ENCODE data around the gene ADSL. TPM values are rescaled to one million over a fixed set of nuclear protein-coding genes. Genes with fewer than 3 reads are reported as not detected.
"Not testable (repeated sequence)": the region's sequence is repeated elsewhere in the genome, so short reads cannot be mapped to it uniquely, and the experiment has no call there.

ADSL gene
- total RNA-seq, 4 donors from 2014 or later = 41.8 to 51.7 (median 45.2) TPM

DNA sequence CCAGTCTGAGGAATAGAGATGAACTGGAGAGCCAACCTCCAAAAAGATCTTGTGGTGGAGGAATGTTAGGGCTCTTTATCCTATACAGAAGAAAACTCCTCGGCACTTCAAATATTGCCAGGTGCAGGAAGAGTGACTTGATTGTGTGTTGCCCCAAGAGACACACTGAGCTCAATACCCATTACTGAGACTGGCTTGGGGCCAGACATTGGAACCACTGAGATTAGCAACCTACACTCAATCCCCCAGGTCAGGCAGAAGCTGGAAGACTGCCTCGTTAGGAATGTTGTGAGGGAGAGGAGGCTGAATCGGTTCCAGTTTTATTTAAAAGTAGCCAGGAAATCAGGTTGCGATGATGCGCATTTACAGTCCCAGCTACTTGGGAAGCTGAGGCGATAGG, 21.7 kb downstream of the ADSL start:
- Histone ChIP-seq H3K27ac (no peak overlapping the region), H3K36me3 (peaks cover 48% of the 10 kb centered on the region), H3K27me3 (no peaks in the 10 kb centered on the region), H3K4me3 (no peak overlapping the region), H3K4me1 (peaks cover 21% of the 10 kb centered on the region), H3K9me3 (no peaks in the 10 kb centered on the region)
- TF ChIP-seq POLR2A (IDR thresholded peaks at IDR 0.05) = no peak
- no peak for TF ChIP-seq EP300 (IDR thresholded peaks at IDR 0.05)
- TF ChIP-seq, protein P1, sequence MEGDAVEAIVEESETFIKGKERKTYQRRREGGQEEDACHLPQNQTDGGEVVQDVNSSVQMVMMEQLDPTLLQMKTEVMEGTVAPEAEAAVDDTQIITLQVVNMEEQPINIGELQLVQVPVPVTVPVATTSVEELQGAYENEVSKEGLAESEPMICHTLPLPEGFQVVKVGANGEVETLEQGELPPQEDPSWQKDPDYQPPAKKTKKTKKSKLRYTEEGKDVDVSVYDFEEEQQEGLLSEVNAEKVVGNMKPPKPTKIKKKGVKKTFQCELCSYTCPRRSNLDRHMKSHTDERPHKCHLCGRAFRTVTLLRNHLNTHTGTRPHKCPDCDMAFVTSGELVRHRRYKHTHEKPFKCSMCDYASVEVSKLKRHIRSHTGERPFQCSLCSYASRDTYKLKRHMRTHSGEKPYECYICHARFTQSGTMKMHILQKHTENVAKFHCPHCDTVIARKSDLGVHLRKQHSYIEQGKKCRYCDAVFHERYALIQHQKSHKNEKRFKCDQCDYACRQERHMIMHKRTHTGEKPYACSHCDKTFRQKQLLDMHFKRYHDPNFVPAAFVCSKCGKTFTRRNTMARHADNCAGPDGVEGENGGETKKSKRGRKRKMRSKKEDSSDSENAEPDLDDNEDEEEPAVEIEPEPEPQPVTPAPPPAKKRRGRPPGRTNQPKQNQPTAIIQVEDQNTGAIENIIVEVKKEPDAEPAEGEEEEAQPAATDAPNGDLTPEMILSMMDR (IDR thresholded peaks at IDR 0.05) = no peak
- no peak for TF ChIP-seq POLR2AphosphoS5 (IDR thresholded peaks at IDR 0.05)
- WGBS = 75% methylated on average over 6 of the region's 6 CpGs
- DNase-seq (ENCODE audit: low spot score in 2 of 2) = no peak

DNA sequence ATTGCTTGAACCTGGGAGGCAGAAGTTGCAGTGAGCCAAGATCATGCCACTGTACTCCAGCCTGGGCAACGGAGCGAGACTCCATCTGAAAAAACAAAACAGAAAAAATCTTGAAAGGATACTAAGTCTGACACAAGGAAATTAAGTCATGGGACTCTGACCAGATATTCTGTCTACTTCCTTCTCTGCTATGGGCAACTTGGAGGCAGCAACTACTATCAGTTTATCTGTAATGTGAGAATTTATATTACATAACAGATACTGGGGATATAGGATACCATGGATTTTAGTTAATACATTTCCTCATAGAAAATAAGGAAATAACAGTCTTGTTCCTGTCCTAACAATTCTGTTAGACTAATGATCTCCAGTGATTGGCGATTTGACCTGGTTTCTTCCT, 22.5 kb downstream of the ADSL start:
- H3K4me3 ChIP-seq = no peak overlapping the region
- TF ChIP-seq, protein P1 (IDR thresholded peaks at IDR 0.05) = no peak
- TF ChIP-seq POLR2A (IDR thresholded peaks at IDR 0.05) (no peak), EP300 (IDR thresholded peaks at IDR 0.05) (no peak), POLR2AphosphoS5 (IDR thresholded peaks at IDR 0.05) (no peak)
- H3K27ac ChIP-seq = no peak overlapping the region
- no peak for DNase-seq (ENCODE audit: low spot score in 2 of 2)
- no peaks in the 10 kb centered on the region for H3K9me3 ChIP-seq
- 79% methylated on average over 3 of the region's 3 CpGs for WGBS
- H3K36me3 ChIP-seq = peaks cover 40% of the 10 kb centered on the region
- H3K27me3 ChIP-seq = no peaks in the 10 kb centered on the region
- peaks cover 23% of the 10 kb centered on the region for H3K4me1 ChIP-seq

DNA sequence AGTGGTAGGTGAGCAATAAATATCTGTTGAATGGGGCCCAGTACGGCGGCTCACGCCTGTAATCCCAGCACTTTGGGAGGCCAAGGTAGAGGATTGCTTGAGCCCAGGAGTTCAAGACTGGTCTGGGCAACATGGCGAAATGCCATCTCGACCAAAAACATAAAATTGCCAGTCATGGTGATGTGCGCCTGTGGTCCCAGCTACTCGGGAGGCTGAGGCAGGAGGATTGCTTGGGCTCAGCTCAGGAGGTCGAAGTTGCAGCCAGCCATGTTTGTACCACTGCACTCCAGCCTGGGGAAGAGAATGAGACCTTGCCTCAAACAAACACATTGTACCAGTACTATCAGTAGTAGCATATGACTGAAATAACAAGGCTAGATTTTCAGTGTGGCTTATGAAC, 28.3 kb downstream of the ADSL start:
- H3K4me3 ChIP-seq = no peak overlapping the region
- no peak for DNase-seq (ENCODE audit: low spot score in 2 of 2)
- peaks cover 23% of the 10 kb centered on the region for H3K4me1 ChIP-seq
- no peak overlapping the region for H3K27ac ChIP-seq
- WGBS = 90% methylated on average over 8 of the region's 8 CpGs
- TF ChIP-seq POLR2A (IDR thresholded peaks at IDR 0.05) = no peak
- TF ChIP-seq EP300 (IDR thresholded peaks at IDR 0.05) = no peak
- TF ChIP-seq, protein P1 (IDR thresholded peaks at IDR 0.05) = no peak
- no peak for TF ChIP-seq POLR2AphosphoS5 (IDR thresholded peaks at IDR 0.05)
- no peaks in the 10 kb centered on the region for H3K36me3 ChIP-seq
- H3K27me3 ChIP-seq = no peaks in the 10 kb centered on the region
- H3K9me3 ChIP-seq = no peaks in the 10 kb centered on the region

DNA sequence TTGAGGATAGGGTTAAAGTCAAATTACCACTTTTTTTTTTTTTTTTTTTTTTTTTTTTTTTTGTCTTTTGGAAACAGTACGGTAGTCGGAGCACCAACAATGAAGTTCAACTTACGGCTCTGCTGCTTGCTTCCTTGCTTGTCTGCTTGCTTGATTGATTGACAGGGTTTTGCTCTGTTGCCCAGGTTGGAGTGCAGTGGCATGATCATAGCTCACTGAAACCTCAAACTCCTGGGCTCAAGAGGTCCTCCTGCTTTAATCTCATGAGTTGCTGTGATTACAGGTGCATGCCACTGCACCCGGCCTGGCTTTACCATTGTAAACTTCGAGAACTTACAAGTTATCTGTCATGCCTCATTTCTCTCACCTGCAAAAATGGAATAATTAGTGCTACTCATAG, 29.8 kb downstream of the ADSL start:
- Histone ChIP-seq H3K36me3 (no peaks in the 10 kb centered on the region), H3K9me3 (no peaks in the 10 kb centered on the region), H3K4me3 (no peak overlapping the region), H3K27ac (no peak overlapping the region), H3K4me1 (peaks cover 20% of the 10 kb centered on the region), H3K27me3 (no peaks in the 10 kb centered on the region)
- DNase-seq (ENCODE audit: low spot score in 2 of 2) = no peak
- 74% methylated on average over 5 of the region's 5 CpGs for WGBS
- TF ChIP-seq, protein P1 (IDR thresholded peaks at IDR 0.05) = no peak
- no peak for TF ChIP-seq POLR2AphosphoS5 (IDR thresholded peaks at IDR 0.05)
- no peak for TF ChIP-seq POLR2A (IDR thresholded peaks at IDR 0.05)
- TF ChIP-seq EP300 (IDR thresholded peaks at IDR 0.05) = no peak

DNA sequence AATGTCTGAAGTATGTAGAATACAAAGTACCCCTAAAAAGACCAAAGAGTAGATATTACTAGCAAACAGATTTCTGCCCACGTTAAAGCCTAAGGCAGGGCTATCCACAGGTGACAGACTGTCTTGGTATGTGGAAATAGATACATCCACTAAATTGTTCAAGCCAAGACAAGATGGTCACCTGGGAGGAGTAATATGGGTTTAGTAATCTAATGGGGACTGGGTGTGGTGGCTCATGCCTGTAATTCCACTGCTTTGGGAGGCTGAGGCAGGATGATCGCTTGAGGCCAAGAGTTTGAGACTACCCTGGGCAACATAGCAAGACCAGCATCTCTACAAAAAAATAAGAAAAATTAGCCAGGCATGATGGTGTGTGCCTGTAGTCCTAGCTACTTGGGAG, 31.6 kb downstream of the ADSL start:
- Histone ChIP-seq H3K4me1 (peaks cover 3% of the 10 kb centered on the region), H3K4me3 (no peak overlapping the region), H3K36me3 (no peaks in the 10 kb centered on the region), H3K9me3 (no peaks in the 10 kb centered on the region), H3K27me3 (no peaks in the 10 kb centered on the region), H3K27ac (no peak overlapping the region)
- TF ChIP-seq POLR2A (IDR thresholded peaks at IDR 0.05) (no peak), POLR2AphosphoS5 (IDR thresholded peaks at IDR 0.05) (no peak), EP300 (IDR thresholded peaks at IDR 0.05) (no peak)
- TF ChIP-seq, protein P1 (IDR thresholded peaks at IDR 0.05) = no peak
- DNase-seq (ENCODE audit: low spot score in 2 of 2) = no peak
- WGBS = 85% methylated on average over 2 of the region's 2 CpGs

DNA sequence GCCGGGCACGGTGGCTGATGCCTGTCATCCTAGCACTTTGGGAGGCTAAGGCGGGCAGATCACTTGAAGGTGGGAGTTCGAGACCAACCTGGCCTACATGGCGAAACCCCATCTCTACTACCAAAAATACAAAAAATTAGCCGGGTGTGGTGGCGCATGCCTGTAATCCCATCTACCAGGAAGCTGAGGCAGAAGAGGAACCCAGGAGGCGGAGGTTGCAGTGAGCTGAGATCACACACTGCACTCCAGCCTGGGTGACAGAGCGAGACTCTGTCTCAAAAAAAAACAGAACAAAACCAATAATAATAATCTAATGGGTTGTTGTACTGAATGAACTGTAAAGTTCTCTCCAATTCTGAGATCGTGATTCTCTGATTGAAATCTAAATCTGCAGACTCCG, 32.1 kb downstream of the ADSL start:
- DNase-seq (ENCODE audit: low spot score in 2 of 2); H3K4me1 ChIP-seq; H3K27me3 ChIP-seq; H3K9me3 ChIP-seq; H3K36me3 ChIP-seq; H3K4me3 ChIP-seq; H3K27ac ChIP-seq: not testable (repeated sequence)
- 90% methylated on average over 11 of the region's 11 CpGs for WGBS

Data from suprapubic skin (tissue), 4 donors.